Prostate gland (tissue), 2 donors: Measurements from ENCODE around the gene NBPF4. TPM values are rescaled to one million over a fixed set of nuclear protein-coding genes. Genes with fewer than 3 reads are reported as not detected.
A peak's percentile ranks its signal among the peaks of the same experiment; 100 is the strongest.
"Not testable (repeated sequence)": the region's sequence is repeated elsewhere in the genome, so short reads cannot be mapped to it uniquely, and the experiment has no call there.

Experiments
- DNase-seq: peaks from one replicate; pipeline ENCODE4 v3.0.0-alpha.2; 2019; ENCODE audit warnings: low spot score
- H3K27ac ChIP-seq, 2 donors: fragments of 200-600 bp; sonication (generic); 2 replicates each; pipeline ENCODE4 v1.5.1; 2017 to 2019
- H3K27me3 ChIP-seq: fragments of 200-600 bp; sonication (generic); replicated peaks from 2 replicates; pipeline ENCODE4 v1.5.1; 2019; ENCODE audit not compliant: insufficient read depth
- H3K36me3 ChIP-seq, 2 donors: fragments of 200-600 bp; sonication (generic); 1 replicate in 1 of 2; 2 replicates in 1 of 2; pipeline versions ENCODE4 v1.5.1 to v1.8.1; 2017 to 2019
- H3K4me1 ChIP-seq: fragments of 200-600 bp; sonication (generic); replicated peaks from 2 replicates; pipeline ENCODE4 v1.5.1; 2019
- H3K4me3 ChIP-seq, 2 donors: fragments of 200-600 bp; sonication (generic); 2 replicates each; pipeline ENCODE4 v1.5.1; 2017 to 2019
- H3K9me3 ChIP-seq: fragments of 200-600 bp; sonication (generic); 2 replicates; pipeline ENCODE4 v1.5.1; 2017
- POLR2A ChIP-seq: fragments of 450-650 bp; IDR thresholded peaks from one replicate; pipeline ENCODE4 v1.6.1; 2016; ENCODE audit warnings: antibody characterized with exemption, mild to moderate bottlenecking
- POLR2AphosphoS5 ChIP-seq: sonication (generic); formaldehyde crosslinking; IDR thresholded peaks from one replicate; pipeline ENCODE4 v1.6.1; 2017; ENCODE audit warnings: antibody characterized with exemption
- WGBS: methylation state at CpG from one replicate; pipeline ENCODE4 v1.1.5; 2018; 5-methylcytosine and 5-hydroxymethylcytosine counted together
- intact Hi-C: fragments of 100-400 bp; cut with DNase I; formaldehyde crosslinking; loops from one replicate; pipeline ENCODE4 v1.14.2; 2022
- total RNA-seq, 2 donors: library from RNA; depleted of rRNA; stranded (reverse); fragments of >200 nt; gene quantifications; one replicate each; pipeline ENCODE4 v1.1.0, GENCODE V29; 2016
- TF ChIP-seq, protein P1 (sequence below), 4 experiments: fragments of 200-600 bp in 2 of 4; fragments of 450-650 bp in 2 of 4; sonication (generic) in 2 of 4; IDR thresholded peaks; 1 replicate in 3 of 4; 2 replicates in 1 of 4; pipeline ENCODE4 v1.5.1; 2016 to 2019; ENCODE audit warnings: antibody characterized with exemption in 4 of 4, mild to moderate bottlenecking in 2 of 4, moderate library complexity in 2 of 4

Gene NBPF4
- total RNA-seq, 2 donors from 2014 or later, result 1.8 TPM; not detected in 1

DNA sequence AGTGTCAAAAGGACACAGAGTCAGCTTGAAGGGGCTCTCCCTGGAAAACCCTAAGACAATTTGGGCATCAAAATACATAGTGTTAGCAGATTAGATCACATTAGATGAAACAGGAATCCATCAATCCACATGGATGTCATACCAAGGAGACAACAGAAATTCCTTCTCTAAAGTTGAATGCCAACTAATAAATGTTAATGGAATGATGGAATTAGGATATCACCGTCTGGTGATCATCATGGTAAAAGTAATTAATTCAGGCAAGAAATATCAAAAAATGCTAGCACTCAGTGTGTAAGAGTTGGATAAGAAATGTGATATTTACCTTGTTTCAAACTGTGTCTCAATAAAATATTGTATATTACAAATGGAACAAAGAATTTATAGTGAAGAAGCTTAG, 32.9 kb downstream of the NBPF4 start:
- TF ChIP-seq, protein P1, sequence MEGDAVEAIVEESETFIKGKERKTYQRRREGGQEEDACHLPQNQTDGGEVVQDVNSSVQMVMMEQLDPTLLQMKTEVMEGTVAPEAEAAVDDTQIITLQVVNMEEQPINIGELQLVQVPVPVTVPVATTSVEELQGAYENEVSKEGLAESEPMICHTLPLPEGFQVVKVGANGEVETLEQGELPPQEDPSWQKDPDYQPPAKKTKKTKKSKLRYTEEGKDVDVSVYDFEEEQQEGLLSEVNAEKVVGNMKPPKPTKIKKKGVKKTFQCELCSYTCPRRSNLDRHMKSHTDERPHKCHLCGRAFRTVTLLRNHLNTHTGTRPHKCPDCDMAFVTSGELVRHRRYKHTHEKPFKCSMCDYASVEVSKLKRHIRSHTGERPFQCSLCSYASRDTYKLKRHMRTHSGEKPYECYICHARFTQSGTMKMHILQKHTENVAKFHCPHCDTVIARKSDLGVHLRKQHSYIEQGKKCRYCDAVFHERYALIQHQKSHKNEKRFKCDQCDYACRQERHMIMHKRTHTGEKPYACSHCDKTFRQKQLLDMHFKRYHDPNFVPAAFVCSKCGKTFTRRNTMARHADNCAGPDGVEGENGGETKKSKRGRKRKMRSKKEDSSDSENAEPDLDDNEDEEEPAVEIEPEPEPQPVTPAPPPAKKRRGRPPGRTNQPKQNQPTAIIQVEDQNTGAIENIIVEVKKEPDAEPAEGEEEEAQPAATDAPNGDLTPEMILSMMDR (IDR thresholded peaks at IDR 0.05), result no peak
- TF ChIP-seq POLR2AphosphoS5 (no peak), POLR2A (no peak)
- DNase-seq, result no peak
- WGBS, result 74% methylated on average over 1 of the region's 1 CpG
- intact Hi-C loops, result no loop called here
- Histone ChIP-seq H3K4me3 (no peak overlapping the region), H3K27ac (no peak overlapping the region), H3K4me1 (no peaks in the 10 kb centered on the region), H3K27me3 (no peaks in the 10 kb centered on the region), H3K36me3 (no peaks in the 10 kb centered on the region), H3K9me3 (no peaks in the 10 kb centered on the region)

DNA sequence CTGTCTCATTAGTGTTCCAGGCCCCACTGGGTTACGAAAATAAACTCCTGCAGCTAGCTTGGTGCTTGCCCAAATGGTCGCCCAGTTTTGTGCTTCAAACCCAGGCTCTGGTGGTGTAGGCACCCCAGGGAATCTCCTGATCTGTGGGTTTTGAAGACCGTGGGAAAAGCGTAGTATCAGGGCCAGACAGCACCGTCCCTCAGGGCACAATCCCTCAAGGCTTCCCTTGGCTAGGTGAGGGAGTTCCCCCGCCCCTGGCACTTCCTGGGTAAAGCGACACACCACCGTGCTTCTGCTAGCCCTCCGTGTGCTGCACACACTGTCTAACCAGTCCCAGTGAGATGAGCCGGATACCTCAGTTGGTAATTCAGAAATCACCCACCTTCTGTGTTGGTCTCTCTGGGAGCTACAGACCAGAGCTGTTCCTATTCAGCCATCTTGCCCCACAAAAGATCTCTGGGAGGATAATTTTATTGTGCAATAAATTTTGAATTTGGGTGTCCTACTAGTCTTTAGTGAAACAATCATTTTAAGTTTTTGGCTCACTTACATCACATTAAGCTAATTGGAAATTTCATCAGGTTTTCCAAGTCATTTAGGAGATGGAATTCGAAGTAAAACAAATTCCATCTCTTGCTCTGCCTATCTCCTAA, 34.3 kb downstream of the NBPF4 start:
- Histone ChIP-seq H3K9me3 (no peaks in the 10 kb centered on the region), H3K27me3 (no peaks in the 10 kb centered on the region), H3K36me3 (no peaks in the 10 kb centered on the region), H3K4me3 (no peak overlapping the region), H3K27ac (no peak overlapping the region), H3K4me1 (no peaks in the 10 kb centered on the region)
- intact Hi-C loops, result no loop called here
- TF ChIP-seq POLR2AphosphoS5, result no peak
- no peak for TF ChIP-seq POLR2A
- TF ChIP-seq, protein P1 (IDR thresholded peaks at IDR 0.05), result no peak
- no peak for DNase-seq
- 70% methylated on average over 11 of the region's 11 CpGs for WGBS

DNA sequence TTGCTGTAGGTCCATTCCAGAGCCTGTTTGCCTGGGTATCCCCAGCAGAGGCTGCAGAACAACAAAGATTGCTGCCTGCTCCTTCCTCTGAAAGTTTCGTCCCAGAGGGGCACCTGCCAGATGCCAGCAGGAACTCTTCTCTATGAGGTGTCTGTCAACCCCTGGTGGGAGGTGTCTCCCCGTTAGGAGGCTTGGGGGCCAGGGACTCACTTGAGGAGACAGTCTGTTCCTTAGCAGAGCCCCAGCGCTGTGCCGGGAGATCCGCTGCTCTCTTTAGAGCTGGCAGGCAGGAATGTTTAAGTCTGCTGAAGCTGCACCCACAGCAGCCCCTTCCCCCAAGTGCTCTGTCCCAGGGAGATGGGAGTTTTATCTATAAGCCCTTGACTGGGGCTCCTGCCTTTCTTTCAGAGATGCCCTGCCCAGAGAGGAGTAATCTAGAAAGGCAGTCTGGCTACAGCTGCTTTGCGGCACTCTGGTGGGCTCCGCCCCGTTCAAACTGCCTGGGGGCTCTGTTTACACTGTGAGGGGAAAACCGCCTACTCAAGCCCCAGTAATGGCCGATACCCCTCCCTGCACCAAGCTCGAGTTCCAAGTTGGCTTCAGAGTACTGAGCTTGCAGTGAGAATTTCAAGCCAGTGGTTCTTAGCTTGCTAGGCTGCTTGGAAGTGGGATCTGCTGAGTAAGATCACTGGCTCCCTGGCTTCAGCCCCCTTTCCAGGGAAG, 35.0 kb downstream of the NBPF4 start:
- H3K27ac ChIP-seq, result no peak overlapping the region
- no peak overlapping the region for H3K4me3 ChIP-seq
- H3K9me3 ChIP-seq, result no peaks in the 10 kb centered on the region
- WGBS, result 34% methylated on average over 11 of the region's 11 CpGs
- no peak for DNase-seq
- H3K36me3 ChIP-seq, result no peaks in the 10 kb centered on the region
- no peak for TF ChIP-seq POLR2AphosphoS5
- no peaks in the 10 kb centered on the region for H3K4me1 ChIP-seq
- intact Hi-C loops, result no loop called here
- H3K27me3 ChIP-seq, result no peaks in the 10 kb centered on the region

DNA sequence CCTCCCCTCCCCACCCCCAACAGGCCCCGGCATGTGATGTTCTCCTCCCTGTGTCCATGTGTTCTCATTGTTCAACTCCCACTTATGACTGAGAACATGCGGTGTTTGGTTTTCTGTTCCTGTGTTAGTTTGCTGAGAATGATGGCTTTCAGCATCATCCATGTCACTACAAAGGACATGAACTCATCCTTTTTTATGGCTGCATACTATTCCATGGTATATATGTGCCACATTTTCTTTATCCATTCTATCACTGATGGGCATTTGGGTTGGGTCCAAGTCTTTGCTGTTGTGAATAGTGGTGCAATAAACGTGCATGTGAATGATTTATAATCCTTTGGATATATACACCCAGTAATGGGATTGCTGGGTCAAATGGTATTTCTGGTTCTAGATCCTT, 40.3 kb downstream of the NBPF4 start:
- H3K9me3 ChIP-seq, DNase-seq, intact Hi-C loops: not testable (repeated sequence)

DNA sequence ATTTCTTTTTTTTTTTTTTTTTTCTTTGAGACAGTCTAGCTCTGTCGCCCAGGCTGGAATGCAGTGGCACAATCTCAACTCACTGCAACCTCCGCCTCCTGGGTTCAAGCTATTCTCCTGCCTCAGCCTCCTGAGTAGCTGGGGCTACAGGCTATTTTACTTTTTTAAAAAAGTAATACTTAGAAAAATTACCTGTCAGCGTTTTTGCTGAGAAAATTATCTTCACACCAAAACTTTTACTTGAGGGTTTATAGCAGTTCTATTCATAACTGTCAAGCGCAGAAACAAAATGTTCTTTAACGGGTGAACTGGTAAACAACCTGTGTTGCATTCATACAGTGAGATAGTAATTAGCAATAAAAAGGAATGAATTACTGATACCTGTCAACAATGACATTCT, 42.2 kb downstream of the NBPF4 start:
- 75% methylated on average over 5 of the region's 5 CpGs for WGBS
- intact Hi-C loops, result no loop called here
- TF ChIP-seq POLR2A, result no peak
- no peak for TF ChIP-seq POLR2AphosphoS5
- TF ChIP-seq, protein P1 (IDR thresholded peaks at IDR 0.05), result no peak
- no peak overlapping the region for H3K4me3 ChIP-seq
- no peaks in the 10 kb centered on the region for H3K36me3 ChIP-seq
- no peak overlapping the region for H3K27ac ChIP-seq
- no peak for DNase-seq
- peaks cover 4% of the 10 kb centered on the region for H3K4me1 ChIP-seq
- H3K9me3 ChIP-seq, result no peaks in the 10 kb centered on the region
- no peaks in the 10 kb centered on the region for H3K27me3 ChIP-seq

More for the DNA sequence above, 40.3 kb downstream of the NBPF4 start:
- not testable (repeated sequence) for H3K4me1 ChIP-seq, H3K36me3 ChIP-seq, H3K4me3 ChIP-seq, H3K27ac ChIP-seq, H3K27me3 ChIP-seq
- WGBS, result 93% methylated on average over 3 of the region's 3 CpGs

DNA sequence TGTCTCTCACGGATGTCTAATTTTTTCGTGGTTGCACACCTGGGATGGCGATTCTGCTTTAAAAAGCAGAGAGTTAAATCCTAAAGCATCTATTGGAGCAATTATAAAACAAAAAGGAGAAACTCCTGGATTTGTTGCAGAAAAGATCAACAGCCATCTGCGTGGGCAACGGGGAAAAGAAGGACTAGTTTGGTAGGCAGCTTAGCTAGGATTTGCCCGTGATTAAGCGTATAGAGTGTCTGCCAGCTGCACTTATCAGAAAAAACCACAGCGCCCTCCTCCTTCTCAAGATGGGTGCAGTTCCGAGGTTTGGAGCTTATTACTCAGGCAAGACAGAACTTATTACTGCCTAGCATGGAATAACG, 43.2 kb downstream of the NBPF4 start:
- WGBS, result under 1% methylated on average over 10 of the region's 10 CpGs
- TF ChIP-seq POLR2AphosphoS5, result no peak
- TF ChIP-seq, protein P1 (IDR thresholded peaks at IDR 0.05), result peak in 3 of 4 experiments; percentile 13 to 35 (median 35)
- H3K36me3 ChIP-seq, result no peaks in the 10 kb centered on the region
- intact Hi-C loops, result no loop called here
- no peaks in the 10 kb centered on the region for H3K9me3 ChIP-seq
- DNase-seq, result peak; percentile 63
- H3K27ac ChIP-seq, result peak overlapping the region; percentile 77 to 89
- peaks cover 4% of the 10 kb centered on the region for H3K4me1 ChIP-seq
- no peaks in the 10 kb centered on the region for H3K27me3 ChIP-seq
- peak overlapping the region; percentile 88 to 90 for H3K4me3 ChIP-seq
